ENCODE results near the gene NOL9. TPM values are rescaled to one million over a fixed set of nuclear protein-coding genes. Genes with fewer than 3 reads are reported as not detected.

Gene NOL9
- total and polyA plus RNA-seq, 2 of the 13 experiments (the other 11 are each of a cell fraction or from before 2014, with no cell fraction given), result 18.0 to 24.7 TPM

DNA sequence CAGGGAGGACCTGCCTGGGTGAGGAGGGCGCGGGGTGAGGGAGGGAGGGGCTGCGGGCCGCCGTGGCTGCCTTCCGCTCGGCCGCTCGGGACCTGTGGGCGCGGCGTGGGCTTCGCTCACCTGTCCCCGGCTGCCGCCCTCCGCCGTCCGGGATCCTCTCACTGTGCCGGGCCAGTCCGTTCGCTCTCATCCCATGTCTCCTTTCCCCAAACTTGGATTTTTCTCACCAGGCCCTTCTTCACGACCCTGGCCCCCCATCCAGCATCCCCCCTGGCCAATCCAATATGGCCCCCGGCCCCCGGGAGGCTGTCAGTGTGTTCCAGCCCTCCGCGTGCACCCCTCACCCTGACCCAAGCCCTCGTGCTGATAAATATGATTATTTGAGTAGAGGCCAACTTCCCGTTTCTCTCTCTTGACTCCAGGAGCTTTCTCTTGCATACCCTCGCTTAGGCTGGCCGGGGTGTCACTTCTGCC, 25.8 kb upstream of the NOL9 start:
- TSS peak; percentile 60 for BruUV-seq (replicated peaks)
- TF ChIP-seq CREM (IDR thresholded peaks at IDR 0.05) (no peak), CREM (CRISPR knock-in tag; IDR thresholded peaks at IDR 0.05) (no peak), PAX8 (CRISPR knock-in tag; IDR thresholded peaks at IDR 0.05; ENCODE audit: borderline replicate concordance) (0 out of 2 replicates have a peak, but pooled peaks have one; percentile 5), MBNL3 (CRISPR knock-in tag; conservative IDR thresholded peaks at IDR 0.05) (no peak), GABPB1 (CRISPR knock-in tag; IDR thresholded peaks at IDR 0.05) (peak; percentile 77; the same call in 1 of the 2 replicates), ZNF530 (CRISPR knock-in tag; IDR thresholded peaks at IDR 0.05; ENCODE audit: low read depth) (0 out of 2 replicates have a peak, but pooled peaks have one; percentile 35), KMT2A (CRISPR knock-in tag; IDR thresholded peaks at IDR 0.05) (no peak), NR2F1 (CRISPR knock-in tag; IDR thresholded peaks at IDR 0.05) (no peak), ZFP90 (CRISPR knock-in tag; IDR thresholded peaks at IDR 0.05; ENCODE audit: borderline replicate concordance) (0 out of 2 replicates have a peak, but pooled peaks have one; percentile 3), ASH2L (IDR thresholded peaks at IDR 0.05; ENCODE audit: insufficient read length, low read depth, low read length) (peak; percentile 1), FOXA3 (CRISPR knock-in tag; IDR thresholded peaks at IDR 0.05) (no peak), KAT7 (CRISPR knock-in tag; IDR thresholded peaks at IDR 0.05; ENCODE audit: borderline replicate concordance) (peak; percentile 66), ZNF33B (CRISPR knock-in tag; IDR thresholded peaks at IDR 0.05) (peak; percentile 7; the same call in 1 of the 2 replicates), KDM2A (CRISPR knock-in tag; IDR thresholded peaks at IDR 0.05; ENCODE audit: borderline replicate concordance, low read depth) (peak; percentile 2; the same call in 1 of the 2 replicates), ZFP41 (CRISPR knock-in tag; IDR thresholded peaks at IDR 0.05; ENCODE audit: borderline replicate concordance) (no peak), SPEN (CRISPR knock-in tag; IDR thresholded peaks at IDR 0.05; ENCODE audit: low read depth) (0 out of 2 replicates have a peak, but pooled peaks have one; percentile 2), AKAP8 (CRISPR knock-in tag; IDR thresholded peaks at IDR 0.05) (peak; percentile 50; the same call in 1 of the 2 replicates), KMT2B (CRISPR knock-in tag; IDR thresholded peaks at IDR 0.05) (0 out of 2 replicates have a peak, but pooled peaks have one; percentile 10), MYNN (CRISPR knock-in tag; IDR thresholded peaks at IDR 0.05; ENCODE audit: low read depth) (0 out of 2 replicates have a peak, but pooled peaks have one; percentile 38), SNRNP70 (IDR thresholded peaks at IDR 0.05; ENCODE audit: low read depth, low read length) (no peak)
- TF ChIP-seq, protein P1, sequence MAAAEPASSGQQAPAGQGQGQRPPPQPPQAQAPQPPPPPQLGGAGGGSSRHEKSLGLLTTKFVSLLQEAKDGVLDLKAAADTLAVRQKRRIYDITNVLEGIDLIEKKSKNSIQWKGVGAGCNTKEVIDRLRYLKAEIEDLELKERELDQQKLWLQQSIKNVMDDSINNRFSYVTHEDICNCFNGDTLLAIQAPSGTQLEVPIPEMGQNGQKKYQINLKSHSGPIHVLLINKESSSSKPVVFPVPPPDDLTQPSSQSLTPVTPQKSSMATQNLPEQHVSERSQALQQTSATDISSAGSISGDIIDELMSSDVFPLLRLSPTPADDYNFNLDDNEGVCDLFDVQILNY (CRISPR knock-in tag; conservative IDR thresholded peaks at IDR 0.05), result peak; percentile 32; the same call in 1 of the 2 replicates
- TF ChIP-seq, protein P2, sequence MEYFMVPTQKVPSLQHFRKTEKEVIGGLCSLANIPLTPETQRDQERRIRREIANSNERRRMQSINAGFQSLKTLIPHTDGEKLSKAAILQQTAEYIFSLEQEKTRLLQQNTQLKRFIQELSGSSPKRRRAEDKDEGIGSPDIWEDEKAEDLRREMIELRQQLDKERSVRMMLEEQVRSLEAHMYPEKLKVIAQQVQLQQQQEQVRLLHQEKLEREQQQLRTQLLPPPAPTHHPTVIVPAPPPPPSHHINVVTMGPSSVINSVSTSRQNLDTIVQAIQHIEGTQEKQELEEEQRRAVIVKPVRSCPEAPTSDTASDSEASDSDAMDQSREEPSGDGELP (IDR thresholded peaks at IDR 0.05; ENCODE audit: borderline replicate concordance, low read depth), result peak; percentile 0; the same call in 1 of the 2 replicates
- TF ChIP-seq, protein P3, sequence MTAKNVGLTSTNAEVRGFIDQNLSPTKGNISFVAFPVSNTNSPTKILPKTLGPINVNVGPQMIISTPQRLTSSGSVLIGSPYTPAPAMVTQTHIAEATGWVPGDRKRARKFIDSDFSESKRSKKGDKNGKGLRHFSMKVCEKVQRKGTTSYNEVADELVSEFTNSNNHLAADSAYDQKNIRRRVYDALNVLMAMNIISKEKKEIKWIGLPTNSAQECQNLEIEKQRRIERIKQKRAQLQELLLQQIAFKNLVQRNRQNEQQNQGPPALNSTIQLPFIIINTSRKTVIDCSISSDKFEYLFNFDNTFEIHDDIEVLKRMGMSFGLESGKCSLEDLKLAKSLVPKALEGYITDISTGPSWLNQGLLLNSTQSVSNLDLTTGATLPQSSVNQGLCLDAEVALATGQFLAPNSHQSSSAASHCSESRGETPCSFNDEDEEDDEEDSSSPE (CRISPR knock-in tag; IDR thresholded peaks at IDR 0.05), result 0 out of 2 replicates have a peak, but pooled peaks have one; percentile 7

More for the DNA sequence above, 25.8 kb upstream of the NOL9 start:
- FAIRE-seq (no peak), DNase-seq (ENCODE audit: low spot score) (no peak), ATAC-seq (peak; percentile 11)
- Histone ChIP-seq H3K4me2 (ENCODE audit: low read depth, low read length) (peak overlapping the region; percentile 96), H3K27me3 (ENCODE audit: control insufficient read depth in 1 of 2, insufficient read depth in 2 of 2, low read length in 2 of 2) (no peaks in the 10 kb centered on the region), H4K20me1 (ENCODE audit: insufficient read depth, low read length) (peaks cover 4% of the 10 kb centered on the region; the same call in 1 of the 2 replicates), H2AFZ (ENCODE audit: low read length) (no peak overlapping the region), H3K4me3 (replicated peaks in 1 of 3; ENCODE audit: insufficient read depth in 1 of 3, low read depth in 2 of 3, low read length in 3 of 3) (peak overlapping the region; percentile 88 to 98 (median 91)), H3K9me3 (ENCODE audit: low read length) (no peaks in the 10 kb centered on the region), H3K9ac (ENCODE audit: insufficient read depth, low read depth, low read length) (peak overlapping the region; percentile 82), H3K79me2 (ENCODE audit: insufficient read depth, low read length) (peaks cover 15% of the 10 kb centered on the region), H3K27ac (ENCODE audit: extremely low read length, insufficient read depth, low read length) (peak overlapping the region; percentile 84), H3K36me3 (replicated peaks in 1 of 2; ENCODE audit: control insufficient read depth in 1 of 2, insufficient read depth in 2 of 2, low read length in 2 of 2) (no peaks in the 10 kb centered on the region), H3K4me1 (ENCODE audit: insufficient read depth, low read length) (peaks cover 57% of the 10 kb centered on the region)
- ChIA-PET CTCF (ENCODE audit: low intra/inter-chr PET ratio, low total read pairs) (no interaction called here), POLR2A (interaction anchor here (1.0 to 5.2 kb wide), 10 partner anchors 9 to 55 kb away, joined by 3 to 113 read pairs (median 6); partner anchors contain the start of genes KLHL21, NOL9 and TAS1R1)
- in situ Hi-C loops (cut with HindIII; ENCODE audit: extremely low pct_ligation_motif_present, low pct_unique_long_range_greater_than_20kb) (no loop called here), intact Hi-C loops (cut with micrococcal nuclease; ENCODE audit: unreplicated experiment) (loop anchor here (5.0 kb wide), 1 partner anchor 47 kb away; no protein-coding TSS in a partner anchor)
- 1% methylated on average over 26 of the region's 30 CpGs for WGBS (ENCODE audit: low lambda C conversion rate)
